ENCODE measurements around the gene NEMP1. TPM values are rescaled to one million over a fixed set of nuclear protein-coding genes. Genes with fewer than 3 reads are reported as not detected.
A peak's percentile ranks its signal among the peaks of the same experiment; 100 is the strongest.

Gene NEMP1
- total and polyA plus RNA-seq, 10 of the 15 experiments (the other 5 are each of a cell fraction or from before 2014, with no cell fraction given) = 4.0 to 45.9 (median 19.8) TPM

DNA sequence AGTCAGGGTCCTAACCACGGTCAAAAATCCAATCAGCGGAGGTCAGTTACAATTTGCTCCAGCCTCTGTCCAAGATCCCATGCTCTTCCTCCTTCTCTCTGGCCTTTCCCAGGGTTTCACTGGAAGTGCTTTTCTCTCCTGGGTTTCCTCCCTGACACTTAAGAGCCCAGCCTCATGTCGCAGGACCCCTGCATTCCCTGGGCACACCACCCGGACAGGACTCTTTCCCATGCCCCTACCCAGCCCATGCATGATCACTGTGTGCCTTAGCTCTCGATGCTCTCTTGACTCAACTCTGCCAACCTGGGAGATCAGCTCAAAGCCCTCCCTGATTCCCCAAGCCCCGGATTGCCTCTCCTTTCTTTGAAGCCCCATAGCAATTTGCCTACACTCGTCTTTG lies 46.8 kb downstream of the NEMP1 start:
- WGBS (ENCODE audit: insufficient coverage, insufficient replicate concordance, low lambda C conversion rate, missing lambda C conversion rate) = 63% methylated on average over 7 of the region's 7 CpGs
- H3K27me3 ChIP-seq (replicated peaks in 1 of 2; ENCODE audit: control insufficient read depth in 2 of 2, insufficient read depth in 2 of 2, low read length in 1 of 2) = no peaks in the 10 kb centered on the region; a peak in 1 of 4 replicates
- H3K36me3 ChIP-seq (ENCODE audit: control insufficient read depth in 2 of 2, insufficient read depth in 2 of 2, low read length in 1 of 2) = no peaks in the 10 kb centered on the region
- ATAC-seq = no peak
- no peak overlapping the region for H3K4me3 ChIP-seq
- peak overlapping the region; percentile 12; the same call in 1 of the 2 replicates for H3K9ac ChIP-seq (ENCODE audit: control insufficient read depth, insufficient read depth, low read length)
- peak overlapping the region; percentile 87 for H3K4me2 ChIP-seq (ENCODE audit: control insufficient read depth, insufficient read depth)
- no peak for DNase-seq (ENCODE audit: low read depth, low spot score)
- no peaks in the 10 kb centered on the region for H3K79me2 ChIP-seq (ENCODE audit: control insufficient read depth, insufficient read depth, low read length)
- no peaks in the 10 kb centered on the region for H3K9me3 ChIP-seq (replicated peaks; ENCODE audit: control insufficient read depth, insufficient read depth, low read length)
- RAD21 ChIA-PET (ENCODE audit: unreplicated experiment) = interaction anchor here (0.8 to 5.9 kb wide), 10 partner anchors 9 to 80 kb away, joined by 3 to 30 read pairs (median 5); partner anchors contain the start of gene STAT6
- H4K20me1 ChIP-seq (ENCODE audit: control insufficient read depth, insufficient read depth) = no peaks in the 10 kb centered on the region
- intact Hi-C loops (cut with micrococcal nuclease; ENCODE audit: unreplicated experiment) = no loop called here
- POLR2A ChIA-PET = interaction anchor here (1.2 to 1.3 kb wide), 2 partner anchors 29 to 80 kb away, joined by 3 to 5 read pairs; no protein-coding TSS in a partner anchor
- CTCF ChIA-PET = interaction anchor here (0.6 to 5.5 kb wide), 24 partner anchors 9 to 274 kb away, joined by 3 to 64 read pairs (median 5); partner anchors contain the start of genes STAT6 and ZBTB39
- H3K27ac ChIP-seq (ENCODE audit: control insufficient read depth, insufficient read depth) = peak overlapping the region; percentile 25; the same call in 1 of the 2 replicates
- in situ Hi-C loops (cut with MboI) = no loop called here
- no TSS peak for BruUV-seq (replicated peaks)
- no peak for TF ChIP-seq PAX5 (IDR thresholded peaks at IDR 0.05; ENCODE audit: borderline replicate concordance, low read depth, low read length)
- TF ChIP-seq TCF7 (IDR thresholded peaks at IDR 0.05; ENCODE audit: borderline replicate concordance) = no peak
- no peak for TF ChIP-seq WRNIP1 (IDR thresholded peaks at IDR 0.05; ENCODE audit: borderline replicate concordance, low read depth, low read length)
- TF ChIP-seq, protein P1, sequence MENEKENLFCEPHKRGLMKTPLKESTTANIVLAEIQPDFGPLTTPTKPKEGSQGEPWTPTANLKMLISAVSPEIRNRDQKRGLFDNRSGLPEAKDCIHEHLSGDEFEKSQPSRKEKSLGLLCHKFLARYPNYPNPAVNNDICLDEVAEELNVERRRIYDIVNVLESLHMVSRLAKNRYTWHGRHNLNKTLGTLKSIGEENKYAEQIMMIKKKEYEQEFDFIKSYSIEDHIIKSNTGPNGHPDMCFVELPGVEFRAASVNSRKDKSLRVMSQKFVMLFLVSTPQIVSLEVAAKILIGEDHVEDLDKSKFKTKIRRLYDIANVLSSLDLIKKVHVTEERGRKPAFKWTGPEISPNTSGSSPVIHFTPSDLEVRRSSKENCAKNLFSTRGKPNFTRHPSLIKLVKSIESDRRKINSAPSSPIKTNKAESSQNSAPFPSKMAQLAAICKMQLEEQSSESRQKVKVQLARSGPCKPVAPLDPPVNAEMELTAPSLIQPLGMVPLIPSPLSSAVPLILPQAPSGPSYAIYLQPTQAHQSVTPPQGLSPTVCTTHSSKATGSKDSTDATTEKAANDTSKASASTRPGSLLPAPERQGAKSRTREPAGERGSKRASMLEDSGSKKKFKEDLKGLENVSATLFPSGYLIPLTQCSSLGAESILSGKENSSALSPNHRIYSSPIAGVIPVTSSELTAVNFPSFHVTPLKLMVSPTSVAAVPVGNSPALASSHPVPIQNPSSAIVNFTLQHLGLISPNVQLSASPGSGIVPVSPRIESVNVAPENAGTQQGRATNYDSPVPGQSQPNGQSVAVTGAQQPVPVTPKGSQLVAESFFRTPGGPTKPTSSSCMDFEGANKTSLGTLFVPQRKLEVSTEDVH (IDR thresholded peaks at IDR 0.05; ENCODE audit: low read depth, partially characterized antibody) = no peak
- TF ChIP-seq YY1 (IDR thresholded peaks at IDR 0.05; ENCODE audit: low read depth, low read length) = no peak
- TF ChIP-seq FOXK2 (IDR thresholded peaks at IDR 0.05) = no peak
- no peak for TF ChIP-seq SIX5 (IDR thresholded peaks at IDR 0.05; ENCODE audit: low read depth, low read length, severe bottlenecking)
- TF ChIP-seq, protein P2, sequence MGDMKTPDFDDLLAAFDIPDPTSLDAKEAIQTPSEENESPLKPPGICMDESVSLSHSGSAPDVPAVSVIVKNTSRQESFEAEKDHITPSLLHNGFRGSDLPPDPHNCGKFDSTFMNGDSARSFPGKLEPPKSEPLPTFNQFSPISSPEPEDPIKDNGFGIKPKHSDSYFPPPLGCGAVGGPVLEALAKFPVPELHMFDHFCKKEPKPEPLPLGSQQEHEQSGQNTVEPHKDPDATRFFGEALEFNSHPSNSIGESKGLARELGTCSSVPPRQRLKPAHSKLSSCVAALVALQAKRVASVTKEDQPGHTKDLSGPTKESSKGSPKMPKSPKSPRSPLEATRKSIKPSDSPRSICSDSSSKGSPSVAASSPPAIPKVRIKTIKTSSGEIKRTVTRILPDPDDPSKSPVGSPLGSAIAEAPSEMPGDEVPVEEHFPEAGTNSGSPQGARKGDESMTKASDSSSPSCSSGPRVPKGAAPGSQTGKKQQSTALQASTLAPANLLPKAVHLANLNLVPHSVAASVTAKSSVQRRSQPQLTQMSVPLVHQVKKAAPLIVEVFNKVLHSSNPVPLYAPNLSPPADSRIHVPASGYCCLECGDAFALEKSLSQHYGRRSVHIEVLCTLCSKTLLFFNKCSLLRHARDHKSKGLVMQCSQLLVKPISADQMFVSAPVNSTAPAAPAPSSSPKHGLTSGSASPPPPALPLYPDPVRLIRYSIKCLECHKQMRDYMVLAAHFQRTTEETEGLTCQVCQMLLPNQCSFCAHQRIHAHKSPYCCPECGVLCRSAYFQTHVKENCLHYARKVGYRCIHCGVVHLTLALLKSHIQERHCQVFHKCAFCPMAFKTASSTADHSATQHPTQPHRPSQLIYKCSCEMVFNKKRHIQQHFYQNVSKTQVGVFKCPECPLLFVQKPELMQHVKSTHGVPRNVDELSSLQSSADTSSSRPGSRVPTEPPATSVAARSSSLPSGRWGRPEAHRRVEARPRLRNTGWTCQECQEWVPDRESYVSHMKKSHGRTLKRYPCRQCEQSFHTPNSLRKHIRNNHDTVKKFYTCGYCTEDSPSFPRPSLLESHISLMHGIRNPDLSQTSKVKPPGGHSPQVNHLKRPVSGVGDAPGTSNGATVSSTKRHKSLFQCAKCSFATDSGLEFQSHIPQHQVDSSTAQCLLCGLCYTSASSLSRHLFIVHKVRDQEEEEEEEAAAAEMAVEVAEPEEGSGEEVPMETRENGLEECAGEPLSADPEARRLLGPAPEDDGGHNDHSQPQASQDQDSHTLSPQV (IDR thresholded peaks at IDR 0.05) = no peak
- SMC1A ChIA-PET (ENCODE audit: uncharacterized antibody, unreplicated experiment) = interaction anchor here (0.9 to 4.1 kb wide), 12 partner anchors 10 to 196 kb away, joined by 3 to 27 read pairs (median 4); partner anchors contain the start of gene STAT6
- H3K4me1 ChIP-seq (ENCODE audit: control insufficient read depth, insufficient read depth, low read length) = peaks cover 11% of the 10 kb centered on the region
- H2AFZ ChIP-seq (ENCODE audit: control insufficient read depth, low read depth, low read length) = peak overlapping the region; percentile 93
- FAIRE-seq = no peak
